Panc1 (cell line): ENCODE results near the gene CLC.

Experiments used
- CTCF ChIP-seq: fragments of 450-650 bp; IDR thresholded peaks from 2 replicates; pipeline ENCODE4 v1.5.1; 2017; ENCODE audit warnings: mild to moderate bottlenecking
- POLR2AphosphoS5 ChIP-seq: IDR thresholded peaks from 2 replicates; pipeline ENCODE4 v1.6.1; 2012; ENCODE audit warnings: mild to moderate bottlenecking, low read depth, low read length, moderate library complexity
- REST ChIP-seq, 2 experiments: IDR thresholded peaks; 2 replicates each; pipeline ENCODE4 v1.6.1; 2011 to 2012; ENCODE audit warnings: low read depth in 2 of 2, control low read depth in 1 of 2, low read length in 1 of 2, mild to moderate bottlenecking in 1 of 2, moderate library complexity in 1 of 2; ENCODE audit not compliant: insufficient read depth in 1 of 2
- SIN3A ChIP-seq: IDR thresholded peaks from 2 replicates; pipeline ENCODE4 v1.6.1; 2012; ENCODE audit warnings: low read depth, mild to moderate bottlenecking, low read length, moderate library complexity, borderline replicate concordance; ENCODE audit not compliant: insufficient read depth
- TCF7L2 ChIP-seq: IDR thresholded peaks from 2 replicates; pipeline ENCODE4 v1.6.1; 2011; ENCODE audit warnings: mild to moderate bottlenecking, low read depth, low read length, inconsistent platforms

- TF ChIP-seq POLR2AphosphoS5 = no peak
- TF ChIP-seq CTCF = no peak
- TF ChIP-seq REST (IDR thresholded peaks at IDR 0.05; ENCODE audit: insufficient read depth in 1 of 2, low read depth in 2 of 2, low read length in 1 of 2) = no peak
- TF ChIP-seq SIN3A = no peak
- TF ChIP-seq TCF7L2 = no peak
Measured at GRCh38 chr19:39704181-39705044, 33.4 kb downstream of the CLC start, which contains the start of gene LGALS14.
